Chondrocyte (in vitro differentiated cells): ENCODE data around the gene RAPGEF3. TPM values are rescaled to one million over a fixed set of nuclear protein-coding genes. Genes with fewer than 3 reads are reported as not detected.
A peak's percentile ranks its signal among the peaks of the same experiment; 100 is the strongest.

Experiments used
- DNase-seq: peaks from one replicate; pipeline ENCODE4 v3.0.0; 2021; ENCODE audit warnings: mixed read lengths, low spot score
- H3K27ac Mint-ChIP-seq: one replicate; pipeline ENCODE4 v1.8.0; 2021; ENCODE audit warnings: mild to moderate bottlenecking, moderate library complexity, mixed read lengths; ENCODE audit not compliant: unreplicated experiment
- H3K27me3 Mint-ChIP-seq: 2 replicates; pipeline ENCODE4 v1.8.0; 2021; ENCODE audit warnings: low read depth, mixed read lengths
- H3K36me3 Mint-ChIP-seq: 2 replicates; pipeline ENCODE4 v1.8.0; 2021; ENCODE audit warnings: low read depth, mixed read lengths
- H3K4me1 Mint-ChIP-seq: 2 replicates; pipeline ENCODE4 v1.8.0; 2021; ENCODE audit warnings: low read depth, mild to moderate bottlenecking, mixed read lengths
- H3K4me3 Mint-ChIP-seq: one replicate; pipeline ENCODE4 v1.8.0; 2021; ENCODE audit warnings: mild to moderate bottlenecking, moderate library complexity, mixed read lengths; ENCODE audit not compliant: unreplicated experiment
- H3K9me3 Mint-ChIP-seq: 2 replicates; pipeline ENCODE4 v1.8.0; 2021; ENCODE audit warnings: low read depth, mixed read lengths
- total RNA-seq: library from RNA; stranded (reverse); gene quantifications from 3 replicates; pipeline ENCODE4 v1.2.1, GENCODE V29; 2021
- TF ChIP-seq, protein P1 (sequence below): fragments of 200-600 bp; sonication (generic); IDR thresholded peaks from 2 replicates; pipeline ENCODE4 v1.5.0; 2021; ENCODE audit warnings: antibody characterized with exemption, mild to moderate bottlenecking, moderate library complexity

The RAPGEF3 gene
- total RNA-seq, 1 donor from 2014 or later = 1.3 TPM

DNA sequence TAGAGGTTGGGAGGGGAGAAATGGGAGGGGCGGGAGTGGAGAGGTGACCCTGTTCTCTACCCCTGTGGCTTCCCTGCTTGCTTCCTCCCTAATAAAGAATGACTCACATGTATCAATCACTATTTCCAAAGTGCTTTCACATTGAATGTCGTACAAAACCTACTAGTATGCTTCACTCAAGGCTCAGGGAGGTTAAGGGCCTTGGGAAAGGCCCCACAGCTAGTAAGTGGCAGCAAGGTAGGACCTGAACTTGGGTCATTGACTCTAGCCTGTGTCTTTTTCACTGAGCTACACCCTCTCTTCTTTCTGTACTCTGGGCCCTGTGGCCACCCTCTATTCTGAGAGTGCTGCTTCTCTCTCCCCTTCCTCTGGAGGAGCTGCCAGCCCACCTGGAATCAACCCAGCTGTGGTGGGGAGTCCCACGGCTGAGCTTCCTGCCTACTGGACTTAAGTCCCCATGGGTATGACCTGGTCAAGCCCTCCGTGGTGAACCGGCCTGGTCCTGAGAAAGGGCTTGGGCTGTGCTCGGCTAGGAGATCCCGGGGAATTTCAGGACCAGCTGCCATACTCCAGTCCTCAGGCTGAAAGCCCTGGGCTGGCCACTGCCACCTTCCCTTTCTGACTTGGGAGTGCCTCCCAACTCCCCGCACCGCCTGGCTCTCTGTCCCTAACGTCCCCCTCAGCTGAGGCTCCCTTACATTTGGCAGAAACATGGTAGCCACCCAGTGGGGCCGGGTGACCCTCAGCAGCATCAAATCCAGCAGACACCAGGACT, 27.4 kb upstream of the RAPGEF3 start:
- no peak for DNase-seq
- H3K27ac Mint-ChIP-seq = peak overlapping the region; percentile 45
- no peak overlapping the region for H3K4me3 Mint-ChIP-seq
- H3K9me3 Mint-ChIP-seq = no peaks in the 10 kb centered on the region
- no peaks in the 10 kb centered on the region for H3K27me3 Mint-ChIP-seq
- H3K36me3 Mint-ChIP-seq = peaks cover 45% of the 10 kb centered on the region
- TF ChIP-seq, protein P1, sequence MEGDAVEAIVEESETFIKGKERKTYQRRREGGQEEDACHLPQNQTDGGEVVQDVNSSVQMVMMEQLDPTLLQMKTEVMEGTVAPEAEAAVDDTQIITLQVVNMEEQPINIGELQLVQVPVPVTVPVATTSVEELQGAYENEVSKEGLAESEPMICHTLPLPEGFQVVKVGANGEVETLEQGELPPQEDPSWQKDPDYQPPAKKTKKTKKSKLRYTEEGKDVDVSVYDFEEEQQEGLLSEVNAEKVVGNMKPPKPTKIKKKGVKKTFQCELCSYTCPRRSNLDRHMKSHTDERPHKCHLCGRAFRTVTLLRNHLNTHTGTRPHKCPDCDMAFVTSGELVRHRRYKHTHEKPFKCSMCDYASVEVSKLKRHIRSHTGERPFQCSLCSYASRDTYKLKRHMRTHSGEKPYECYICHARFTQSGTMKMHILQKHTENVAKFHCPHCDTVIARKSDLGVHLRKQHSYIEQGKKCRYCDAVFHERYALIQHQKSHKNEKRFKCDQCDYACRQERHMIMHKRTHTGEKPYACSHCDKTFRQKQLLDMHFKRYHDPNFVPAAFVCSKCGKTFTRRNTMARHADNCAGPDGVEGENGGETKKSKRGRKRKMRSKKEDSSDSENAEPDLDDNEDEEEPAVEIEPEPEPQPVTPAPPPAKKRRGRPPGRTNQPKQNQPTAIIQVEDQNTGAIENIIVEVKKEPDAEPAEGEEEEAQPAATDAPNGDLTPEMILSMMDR = no peak
- H3K4me1 Mint-ChIP-seq = no peaks in the 10 kb centered on the region

DNA sequence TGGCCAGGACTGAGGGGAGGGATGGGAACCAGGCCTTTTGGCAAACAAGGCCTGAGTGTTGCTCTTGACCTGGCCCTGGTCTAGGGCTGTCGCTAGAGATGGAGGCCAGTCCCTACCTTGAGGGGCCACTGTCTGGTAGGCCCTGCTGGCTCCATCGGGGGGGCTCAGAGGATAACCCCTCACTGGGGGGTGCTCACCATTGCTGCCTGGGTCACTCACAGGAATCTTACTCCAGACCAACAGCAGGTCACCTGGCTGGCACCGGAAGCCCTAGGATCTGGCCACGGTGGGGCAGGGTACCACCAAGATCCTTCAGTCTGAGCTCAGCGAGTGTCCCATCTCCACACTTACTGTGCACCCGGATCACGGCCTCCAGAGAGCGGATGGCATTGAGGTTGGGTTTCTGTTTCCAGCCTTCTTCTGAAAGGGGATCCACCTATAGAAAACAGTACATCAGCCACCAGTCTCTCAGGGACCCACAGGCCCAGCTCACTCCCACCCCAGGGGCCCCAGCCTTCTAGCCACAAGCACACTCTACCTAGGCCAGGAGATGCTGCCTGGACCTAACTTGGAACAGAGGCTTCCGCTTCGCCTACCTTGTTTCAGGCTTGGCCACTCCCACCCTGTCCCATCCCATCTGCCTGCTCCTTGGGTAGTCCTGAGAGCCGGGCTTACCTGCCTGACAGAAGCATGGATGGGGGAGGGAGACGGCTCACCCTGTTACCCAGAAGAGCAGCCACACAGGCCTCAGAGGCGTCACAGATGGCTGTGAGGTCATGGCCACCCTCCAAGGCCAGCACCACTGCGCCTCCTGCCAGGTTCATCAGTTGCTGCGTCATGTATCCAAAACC, 26.6 kb upstream of the RAPGEF3 start:
- no peak for DNase-seq
- TF ChIP-seq, protein P1 = no peak
- H3K9me3 Mint-ChIP-seq = no peaks in the 10 kb centered on the region
- H3K4me1 Mint-ChIP-seq = no peaks in the 10 kb centered on the region
- H3K36me3 Mint-ChIP-seq = peaks cover 38% of the 10 kb centered on the region
- H3K27me3 Mint-ChIP-seq = no peaks in the 10 kb centered on the region
- no peak overlapping the region for H3K27ac Mint-ChIP-seq
- H3K4me3 Mint-ChIP-seq = no peak overlapping the region

DNA sequence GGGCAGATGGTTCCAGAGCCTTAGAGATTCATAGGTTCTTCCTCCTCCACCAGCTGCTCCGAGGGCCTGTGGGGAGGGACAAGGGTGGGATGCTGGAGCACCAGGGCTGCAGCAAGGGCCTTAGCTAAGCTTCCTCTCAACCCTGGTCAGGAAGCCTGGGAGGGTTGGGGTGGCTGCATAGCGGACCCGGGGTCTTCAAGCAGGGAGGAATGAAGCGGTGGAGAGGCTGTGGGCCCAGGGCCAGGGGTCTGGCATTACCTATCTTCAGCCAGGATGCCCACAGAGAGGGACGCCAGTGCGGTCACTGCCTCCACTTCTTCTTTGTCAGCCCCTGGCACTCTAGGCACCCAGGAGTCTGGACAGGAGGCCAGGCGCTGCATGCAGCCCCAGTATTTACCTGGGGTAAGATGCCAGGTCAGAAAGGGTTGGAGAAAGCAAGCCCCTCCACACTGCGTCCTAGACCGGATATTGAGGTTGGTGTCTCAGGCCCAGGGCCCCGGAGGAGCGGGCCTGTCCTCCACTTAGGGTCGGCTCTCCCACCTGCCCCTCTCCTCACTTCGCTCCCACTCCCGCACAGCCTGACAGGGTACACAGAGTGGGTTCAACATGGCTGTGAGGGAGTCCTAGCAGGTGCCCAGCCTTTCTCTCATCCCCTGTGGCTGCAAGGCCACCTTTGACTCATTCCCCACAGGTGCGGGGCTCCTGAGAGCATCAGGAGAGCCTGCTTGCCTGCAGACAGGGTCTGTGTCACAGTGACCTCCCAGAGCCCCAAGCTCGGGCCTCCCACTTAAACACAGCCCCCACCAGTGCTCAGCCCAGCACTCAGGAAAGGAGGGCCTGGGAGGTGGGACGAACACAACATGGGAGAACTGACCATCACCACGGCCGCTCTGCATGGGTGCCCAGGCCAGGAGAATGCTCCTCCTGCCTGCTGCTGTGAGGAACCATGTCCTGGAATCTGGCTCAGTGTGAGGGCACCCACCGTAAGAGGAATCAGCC, 25.4 kb upstream of the RAPGEF3 start:
- Mint-ChIP-seq H3K4me3 (no peak overlapping the region), H3K9me3 (no peaks in the 10 kb centered on the region), H3K27me3 (no peaks in the 10 kb centered on the region), H3K27ac (no peak overlapping the region), H3K4me1 (peaks cover 3% of the 10 kb centered on the region), H3K36me3 (peaks cover 34% of the 10 kb centered on the region)
- DNase-seq = no peak
- TF ChIP-seq, protein P1 = no peak

DNA sequence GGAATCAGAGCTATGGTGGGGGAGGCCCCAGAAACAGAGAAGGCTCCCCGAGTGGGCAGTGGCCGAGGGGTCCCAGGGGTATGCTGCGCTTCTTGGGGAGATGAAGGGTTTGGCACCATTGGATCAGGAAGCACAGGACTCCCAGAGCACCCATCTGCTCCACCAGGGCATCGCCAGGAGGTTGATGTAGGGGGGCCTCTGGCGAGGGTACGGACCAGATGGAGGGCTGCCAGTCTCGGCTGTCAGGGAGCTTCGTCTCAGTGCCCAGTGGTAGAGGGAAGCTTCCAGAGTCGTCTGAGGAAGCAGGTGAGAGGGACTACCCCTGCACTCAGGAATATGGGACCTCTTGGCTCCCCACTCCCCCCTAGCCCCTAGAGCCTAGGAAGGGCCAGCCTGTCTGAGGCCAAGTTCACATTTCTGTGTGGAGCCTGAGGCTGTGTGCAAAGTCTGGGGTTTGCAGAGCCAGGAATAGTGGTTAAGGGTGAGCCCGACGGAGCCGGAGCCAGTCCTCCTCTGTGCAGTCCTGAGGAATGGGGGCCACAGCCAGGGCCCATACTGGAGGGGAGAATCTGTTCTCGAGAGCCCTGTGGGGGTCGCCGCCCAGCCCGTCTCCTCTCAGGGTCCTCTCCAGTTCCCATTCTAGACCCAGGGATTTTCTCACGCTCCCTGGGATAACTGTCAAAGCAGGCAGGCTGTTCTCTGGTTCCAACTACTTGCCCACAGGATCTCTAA, 24.5 kb upstream of the RAPGEF3 start:
- DNase-seq = no peak
- Mint-ChIP-seq H3K9me3 (no peaks in the 10 kb centered on the region), H3K36me3 (peaks cover 29% of the 10 kb centered on the region), H3K27me3 (no peaks in the 10 kb centered on the region), H3K4me3 (no peak overlapping the region), H3K4me1 (peaks cover 5% of the 10 kb centered on the region), H3K27ac (peak overlapping the region; percentile 17)
- TF ChIP-seq, protein P1 = no peak
